ENCODE data around the gene TTYH3. TPM values are rescaled to one million over a fixed set of nuclear protein-coding genes. Genes with fewer than 3 reads are reported as not detected.
"Not testable (repeated sequence)": the region's sequence is repeated elsewhere in the genome, so short reads cannot be mapped to it uniquely, and the experiment has no call there.

TTYH3 gene
- total and polyA plus RNA-seq, 10 donors: 11.9 to 158 (median 72.8) TPM

DNA sequence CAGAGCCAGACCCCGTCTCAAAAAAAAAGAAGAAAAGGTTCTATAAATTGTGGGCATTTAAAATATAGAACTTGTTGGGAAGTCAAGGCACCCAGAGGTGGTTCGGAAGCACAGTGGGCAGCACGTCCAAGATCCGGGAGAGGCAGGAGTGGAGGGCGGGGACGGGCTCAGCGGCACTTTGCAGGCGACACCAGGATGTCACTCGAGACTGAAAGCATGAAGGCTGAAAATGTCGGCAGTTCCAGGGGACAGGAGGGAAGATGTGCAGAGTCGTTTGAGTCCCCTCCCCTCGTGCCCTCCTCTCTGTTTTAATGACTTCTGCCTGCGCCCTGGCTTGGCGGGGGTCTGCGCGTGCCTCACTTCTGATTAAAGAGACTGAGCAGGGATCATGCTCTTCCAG lies 42.4 kb upstream of the TTYH3 start:
- Histone ChIP-seq H3K4me3 (no peak overlapping the region), H3K9me3 (no peaks in the 10 kb centered on the region), H3K27ac (no peak overlapping the region), H3K27me3 (replicated peaks in 1 of 7) (no peaks in the 10 kb centered on the region), H3K4me1 (peaks cover 0 to under 1% (median 0%) of the 10 kb centered on the region in 6 donors), H3K36me3 (peaks cover 0 to 88% (median 30%) of the 10 kb centered on the region in 6 donors)
- intact Hi-C loops (cut with DNase I; ENCODE audit: low total_unique reads): no loop called here
- WGBS, 5 donors: 91 to 95% (median 95%) methylated on average over 16 of the region's 16 CpGs
- TF ChIP-seq, protein P1, sequence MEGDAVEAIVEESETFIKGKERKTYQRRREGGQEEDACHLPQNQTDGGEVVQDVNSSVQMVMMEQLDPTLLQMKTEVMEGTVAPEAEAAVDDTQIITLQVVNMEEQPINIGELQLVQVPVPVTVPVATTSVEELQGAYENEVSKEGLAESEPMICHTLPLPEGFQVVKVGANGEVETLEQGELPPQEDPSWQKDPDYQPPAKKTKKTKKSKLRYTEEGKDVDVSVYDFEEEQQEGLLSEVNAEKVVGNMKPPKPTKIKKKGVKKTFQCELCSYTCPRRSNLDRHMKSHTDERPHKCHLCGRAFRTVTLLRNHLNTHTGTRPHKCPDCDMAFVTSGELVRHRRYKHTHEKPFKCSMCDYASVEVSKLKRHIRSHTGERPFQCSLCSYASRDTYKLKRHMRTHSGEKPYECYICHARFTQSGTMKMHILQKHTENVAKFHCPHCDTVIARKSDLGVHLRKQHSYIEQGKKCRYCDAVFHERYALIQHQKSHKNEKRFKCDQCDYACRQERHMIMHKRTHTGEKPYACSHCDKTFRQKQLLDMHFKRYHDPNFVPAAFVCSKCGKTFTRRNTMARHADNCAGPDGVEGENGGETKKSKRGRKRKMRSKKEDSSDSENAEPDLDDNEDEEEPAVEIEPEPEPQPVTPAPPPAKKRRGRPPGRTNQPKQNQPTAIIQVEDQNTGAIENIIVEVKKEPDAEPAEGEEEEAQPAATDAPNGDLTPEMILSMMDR (IDR thresholded peaks at IDR 0.05 in 8 of 11, conservative IDR thresholded peaks at IDR 0.05 in 3 of 11): no peak
- TF ChIP-seq POLR2A (IDR thresholded peaks at IDR 0.05): no peak
- no peak for TF ChIP-seq POLR2AphosphoS5 (IDR thresholded peaks at IDR 0.05)
- DNase-seq: no peak

DNA sequence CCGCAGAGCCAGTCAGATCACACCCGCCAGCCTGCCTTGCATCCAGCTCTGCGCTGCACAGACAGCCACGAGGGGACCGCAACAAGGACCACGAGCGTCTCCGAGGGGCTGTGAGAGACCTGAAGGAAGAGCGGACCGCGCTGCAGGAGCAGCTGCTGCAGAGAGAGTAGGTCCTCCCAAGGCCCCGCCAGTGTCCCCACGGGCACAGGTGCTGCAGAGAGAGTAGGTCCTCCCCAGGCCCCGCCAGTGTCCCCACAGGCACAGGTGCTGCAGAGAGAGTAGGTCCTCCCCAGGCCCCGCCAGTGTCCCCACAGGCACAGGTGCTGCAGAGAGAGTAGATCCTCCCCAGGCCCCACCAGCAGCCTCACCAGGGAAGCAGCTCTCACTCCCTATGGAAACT lies 41.8 kb upstream of the TTYH3 start:
- peaks cover 0 to 88% (median 27%) of the 10 kb centered on the region in 6 donors for H3K36me3 ChIP-seq
- H3K4me3 ChIP-seq; H3K9me3 ChIP-seq; H3K27me3 ChIP-seq (replicated peaks in 1 of 7); H3K27ac ChIP-seq; DNase-seq; H3K4me1 ChIP-seq; intact Hi-C loops (cut with DNase I; ENCODE audit: low total_unique reads): not testable (repeated sequence)
- WGBS, 5 donors: 89 to 95% (median 94%) methylated on average over 14 to 15 of the region's 15 CpGs

DNA sequence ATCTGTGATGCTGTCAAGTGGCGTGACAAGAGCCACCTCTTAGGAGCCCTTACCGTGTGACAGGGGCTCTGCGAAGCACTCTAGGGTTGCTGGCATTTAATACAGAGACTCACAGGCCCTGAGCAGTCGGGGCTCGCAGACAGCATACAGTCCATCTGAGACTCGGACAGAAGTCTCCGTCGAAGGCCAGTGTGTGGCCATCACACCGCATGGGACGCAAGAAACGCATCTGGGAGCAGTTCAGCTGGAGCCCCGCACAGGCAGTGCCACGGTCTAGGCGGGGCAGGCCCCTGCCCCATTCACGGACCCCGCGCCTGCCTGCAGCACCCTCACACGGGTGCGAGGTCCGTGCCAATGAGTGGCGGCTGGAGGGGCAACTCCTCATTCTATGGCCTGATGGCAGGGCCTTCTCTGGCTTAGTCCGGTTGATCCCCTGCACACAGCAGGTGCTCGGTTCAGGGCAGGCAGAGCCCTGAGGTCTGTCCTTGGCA lies 39.4 kb upstream of the TTYH3 start:
- H3K4me1 ChIP-seq: peaks cover 0 to 15% (median 3%) of the 10 kb centered on the region in 6 donors
- no peak overlapping the region for H3K27ac ChIP-seq
- TF ChIP-seq, protein P1 (IDR thresholded peaks at IDR 0.05 in 8 of 11, conservative IDR thresholded peaks at IDR 0.05 in 3 of 11): no peak
- no peak for TF ChIP-seq POLR2AphosphoS5 (IDR thresholded peaks at IDR 0.05)
- TF ChIP-seq POLR2A (IDR thresholded peaks at IDR 0.05): no peak
- H3K4me3 ChIP-seq: no peak overlapping the region
- WGBS, 5 donors: 93 to 98% (median 96%) methylated on average over 11 to 23 of the region's 23 CpGs
- intact Hi-C loops (cut with DNase I; ENCODE audit: low total_unique reads): no loop called here
- DNase-seq: no peak
- no peaks in the 10 kb centered on the region for H3K27me3 ChIP-seq (replicated peaks in 1 of 7)
- H3K36me3 ChIP-seq: peaks cover 0 to 88% (median 31%) of the 10 kb centered on the region in 6 donors
- H3K9me3 ChIP-seq: no peaks in the 10 kb centered on the region

DNA sequence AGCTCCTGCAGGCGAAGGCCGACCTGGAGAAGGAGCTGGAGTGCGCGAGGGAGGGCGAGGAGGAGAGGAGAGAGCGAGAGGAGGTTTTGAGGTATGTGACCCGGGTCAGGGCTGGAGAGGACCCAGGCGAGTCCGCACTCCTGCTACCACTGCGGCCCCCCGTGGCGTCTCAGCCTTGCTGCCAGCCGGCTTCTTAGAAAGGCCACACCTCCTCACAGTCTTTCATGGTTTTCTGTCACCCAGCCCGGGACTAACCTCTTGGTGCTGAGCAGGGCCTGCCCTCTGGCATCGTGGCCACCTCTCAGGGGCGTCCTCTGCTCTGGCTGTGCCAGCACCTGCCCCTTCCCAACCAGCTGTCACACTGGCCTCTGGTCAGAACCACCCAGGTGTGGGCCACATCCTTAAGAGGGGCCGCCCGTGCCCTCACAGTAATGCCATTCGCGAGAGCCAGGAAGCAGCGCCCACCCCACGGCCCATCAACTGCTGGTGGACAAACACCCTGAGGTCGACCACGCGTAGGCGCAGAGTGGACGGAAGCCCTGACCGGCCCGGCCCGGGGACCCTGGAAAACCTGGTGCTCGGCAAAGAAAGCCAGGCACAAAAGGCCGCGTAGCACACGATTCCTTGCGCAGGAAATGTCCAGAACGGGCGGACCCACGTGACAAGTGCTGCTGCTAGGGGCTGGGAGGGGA lies 38.6 kb upstream of the TTYH3 start:
- Histone ChIP-seq H3K4me1 (peaks cover 0 to 16% (median 3%) of the 10 kb centered on the region in 6 donors), H3K27ac (no peak overlapping the region), H3K36me3 (peaks cover 0 to 88% (median 30%) of the 10 kb centered on the region in 6 donors), H3K9me3 (no peaks in the 10 kb centered on the region), H3K4me3 (no peak overlapping the region), H3K27me3 (replicated peaks in 1 of 7) (no peaks in the 10 kb centered on the region)
- intact Hi-C loops (cut with DNase I; ENCODE audit: low total_unique reads): no loop called here
- no peak for DNase-seq
- TF ChIP-seq, protein P1 (IDR thresholded peaks at IDR 0.05 in 8 of 11, conservative IDR thresholded peaks at IDR 0.05 in 3 of 11): no peak
- TF ChIP-seq POLR2AphosphoS5 (IDR thresholded peaks at IDR 0.05): no peak
- WGBS, 5 donors: 92 to 95% (median 95%) methylated on average over 38 of the region's 38 CpGs

All from spleen (tissue), 11 donors.